NCI-H1048 (cell line): ENCODE results near the gene EPB41L1.
"Not testable (repeated sequence)": the region's sequence is repeated elsewhere in the genome, so short reads cannot be mapped to it uniquely, and the experiment has no call there.

ENCODE experiments used
- DNase-seq: peaks from one replicate; lab custom pipeline; 2025; lab: John Stamatoyannopoulos, UW

EPB41L1 gene

DNA sequence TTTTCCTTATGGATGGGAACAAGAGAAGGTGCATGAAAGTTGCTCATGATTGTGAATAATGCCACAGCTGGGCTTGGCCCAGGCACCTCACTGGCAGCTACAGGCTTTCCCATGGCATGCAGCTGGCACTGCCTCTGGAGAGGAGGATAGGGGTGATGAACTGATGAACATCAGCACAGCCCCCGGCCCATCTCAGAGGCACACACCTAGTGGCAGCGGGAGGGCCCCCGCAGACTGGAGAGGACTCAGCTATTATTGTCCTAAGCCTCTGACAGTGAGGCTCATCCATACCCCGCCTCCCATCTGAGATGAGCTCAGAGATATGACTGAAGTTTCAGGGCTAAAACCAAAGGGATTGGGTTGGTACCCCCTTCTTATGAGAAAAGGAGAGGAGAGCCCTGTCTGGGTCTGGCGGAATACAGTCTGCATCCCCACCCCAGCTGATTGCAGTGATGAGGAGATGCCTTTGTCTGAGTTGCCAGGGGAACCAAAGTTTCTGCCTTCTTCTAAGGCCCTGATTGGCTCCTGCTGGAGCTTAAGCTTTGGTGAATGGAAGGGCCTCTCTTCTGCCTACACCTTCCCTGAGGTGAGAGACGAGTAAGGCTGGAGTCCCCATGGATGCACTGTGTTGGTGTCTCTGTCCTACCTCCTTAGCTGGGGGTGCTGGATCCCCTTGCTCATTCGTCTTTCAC is 27.6 kb upstream of the EPB41L1 start:
- no peak for DNase-seq

DNA sequence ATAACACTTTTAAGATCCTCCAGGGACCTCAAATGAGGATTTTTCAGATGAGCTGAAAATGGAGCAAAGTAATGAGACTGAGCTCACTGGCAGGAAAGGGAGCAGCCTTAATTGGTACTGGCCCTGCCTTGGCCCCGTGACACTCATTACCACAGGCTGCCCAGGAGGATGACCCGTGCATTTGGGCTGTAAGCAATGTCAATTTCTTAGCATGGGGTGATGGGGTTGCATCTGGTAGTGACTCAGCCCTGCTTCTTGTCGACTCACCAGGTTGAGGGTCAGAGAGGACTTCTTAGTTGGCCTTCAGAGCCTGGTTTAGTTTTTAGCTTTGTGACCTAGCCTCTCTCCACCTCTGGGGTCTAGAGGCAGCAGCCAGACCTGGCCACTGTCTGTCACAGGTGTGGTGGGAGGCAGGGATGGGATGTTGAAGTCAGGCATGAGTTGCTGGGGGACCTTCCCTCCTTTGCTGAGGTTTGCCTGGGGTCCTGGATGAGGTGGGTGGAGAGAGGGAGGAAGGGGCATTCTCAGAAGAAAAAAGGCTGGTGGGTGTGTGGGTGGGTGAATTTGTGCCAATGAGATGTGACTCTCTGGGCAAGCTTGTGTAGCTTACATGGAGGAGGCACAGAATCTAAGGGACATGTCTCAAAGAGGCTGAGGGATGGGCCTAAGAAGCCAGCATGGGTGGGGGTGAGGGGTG is 25.9 kb upstream of the EPB41L1 start:
- no peak for DNase-seq

GRCh38 chr20:36129160-36129543 is 25.4 kb upstream of the EPB41L1 start:
- DNase-seq: no peak

GRCh38 chr20:36130390-36130789 is 24.1 kb upstream of the EPB41L1 start:
- DNase-seq: no peak

DNA sequence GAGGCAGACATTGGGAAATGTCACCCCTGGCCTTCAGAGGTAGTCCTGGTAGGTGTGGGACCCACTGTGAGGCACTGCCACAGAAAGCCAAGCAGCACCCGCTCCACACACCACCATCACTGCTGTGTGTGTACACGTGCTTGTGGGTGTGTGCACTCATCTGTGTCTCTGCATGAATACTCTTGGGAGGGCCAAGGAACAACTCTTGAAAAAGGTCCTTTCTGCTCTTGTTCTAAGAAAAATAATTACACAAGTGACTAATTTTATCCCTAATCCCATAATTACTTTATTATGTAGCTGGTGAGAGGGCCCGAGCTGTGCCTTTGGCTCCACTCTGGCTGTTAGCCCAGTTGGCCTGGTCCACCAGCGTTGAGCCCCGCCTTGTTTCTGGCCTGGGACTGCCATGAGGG is 21.7 kb upstream of the EPB41L1 start:
- DNase-seq: no peak

DNA sequence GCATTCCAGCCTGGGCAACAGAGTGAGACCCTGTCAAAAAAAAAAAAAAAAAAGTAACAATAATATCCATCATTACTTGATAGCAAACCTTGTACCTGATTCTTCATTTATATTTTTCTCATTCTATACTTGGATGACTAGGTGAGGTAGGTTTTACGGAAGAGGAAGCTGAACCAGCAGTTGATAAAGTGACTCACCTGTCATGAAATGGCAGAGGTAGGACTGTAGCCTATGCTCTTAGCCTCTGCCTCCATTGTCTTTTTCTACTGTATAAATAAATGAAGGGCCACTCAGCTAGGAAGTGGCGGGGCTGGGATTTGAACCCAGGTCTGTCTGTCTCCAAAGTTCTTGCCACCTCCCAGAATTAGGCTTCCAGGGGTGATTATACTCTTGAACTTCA is 20.7 kb upstream of the EPB41L1 start:
- no peak for DNase-seq

- DNase-seq: no peak
Observed at GRCh38 chr20:36135159-36135558, 19.4 kb upstream of the EPB41L1 start.

DNA sequence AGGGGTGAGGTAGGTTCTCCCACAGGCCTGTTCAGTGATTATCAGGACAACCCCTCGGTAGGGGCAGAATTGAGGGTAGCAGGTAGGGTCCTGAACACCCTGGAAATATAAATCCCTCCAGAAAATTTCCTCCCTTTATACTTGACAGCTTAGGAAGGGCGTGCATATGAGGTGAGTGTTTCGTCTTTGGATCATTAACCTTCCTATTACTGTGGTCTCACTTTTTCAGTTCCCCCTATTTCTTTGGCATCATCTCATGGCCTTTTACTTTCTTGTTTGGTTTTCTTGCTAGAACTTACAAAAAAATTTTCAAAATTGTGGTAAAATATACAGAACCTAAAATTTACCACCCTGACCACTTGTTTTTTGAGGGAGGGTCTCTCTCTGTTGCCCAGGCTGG is 18.7 kb upstream of the EPB41L1 start:
- DNase-seq: no peak

DNA sequence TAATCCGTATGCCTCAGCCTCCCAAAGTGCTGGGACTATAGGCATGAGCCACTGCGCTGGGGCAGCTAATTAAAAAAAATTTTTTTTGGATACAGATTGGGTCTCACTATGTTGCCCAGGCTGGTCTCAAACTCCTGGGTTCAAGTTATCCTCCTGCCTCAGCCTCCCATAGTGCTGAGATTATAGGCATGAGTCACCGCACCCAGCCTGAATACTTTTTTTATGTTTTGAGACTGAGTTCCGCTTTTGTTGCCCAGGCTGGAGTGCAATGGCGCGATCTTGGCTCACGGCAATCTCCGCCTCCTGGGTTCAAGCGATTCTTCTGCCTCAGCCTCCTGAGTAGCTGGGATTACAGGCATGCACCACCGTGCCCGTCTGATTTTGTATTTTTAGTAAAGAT is 17.2 kb upstream of the EPB41L1 start:
- DNase-seq: not testable (repeated sequence)

GRCh38 chr20:36141310-36141709 is 13.2 kb upstream of the EPB41L1 start:
- no peak for DNase-seq

DNA sequence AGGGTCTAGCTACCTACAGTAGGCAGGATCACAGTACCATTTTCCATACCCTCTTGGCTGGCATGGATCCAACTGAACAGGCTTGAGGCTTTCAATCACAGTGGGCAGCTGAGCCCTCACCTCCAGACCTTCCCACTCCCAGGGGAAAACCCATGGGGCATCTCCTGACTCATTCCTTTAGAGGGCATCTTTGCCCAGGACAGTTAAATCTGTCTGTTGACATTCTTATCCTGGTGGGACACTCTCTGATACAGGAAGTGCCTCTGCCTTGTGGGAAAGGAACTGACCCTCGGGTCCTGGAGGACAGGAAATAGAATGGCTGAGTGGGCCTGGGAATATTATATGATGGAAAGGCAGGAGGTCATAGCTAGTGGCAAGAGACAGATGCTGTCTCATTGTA is 10.2 kb upstream of the EPB41L1 start:
- no peak for DNase-seq

GRCh38 chr20:36145877-36146707 is 8.4 kb upstream of the EPB41L1 start:
- DNase-seq: no peak

DNA sequence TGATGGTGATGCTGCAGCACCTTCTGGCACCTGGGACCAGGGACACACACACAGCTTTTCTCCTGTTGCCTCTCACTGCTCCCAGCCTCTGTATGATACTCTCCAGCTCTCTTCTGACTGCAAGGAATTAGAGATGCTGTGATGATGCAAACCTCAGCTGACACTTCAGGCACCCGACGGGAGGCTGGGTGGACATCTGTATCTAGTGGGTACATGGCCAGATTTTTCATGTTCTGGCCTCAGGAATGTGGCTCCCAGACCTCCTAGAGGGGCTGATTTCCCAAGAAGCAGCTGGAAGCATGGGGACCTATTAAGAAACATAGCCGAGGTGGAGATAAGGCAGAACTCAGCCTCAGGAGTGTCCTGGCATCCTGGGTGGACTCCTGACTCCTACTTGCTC is 6.8 kb upstream of the EPB41L1 start:
- no peak for DNase-seq

- DNase-seq: no peak
Observed at GRCh38 chr20:36148439-36148838, 6.1 kb upstream of the EPB41L1 start.

GRCh38 chr20:36149012-36149411 is 5.5 kb upstream of the EPB41L1 start:
- DNase-seq: no peak

- DNase-seq: no peak
Observed at GRCh38 chr20:36149469-36149868, 5.1 kb upstream of the EPB41L1 start.

GRCh38 chr20:36150489-36150846 is 4.1 kb upstream of the EPB41L1 start:
- no peak for DNase-seq

GRCh38 chr20:36150847-36151539 is 3.5 kb upstream of the EPB41L1 start:
- DNase-seq: no peak

- no peak for DNase-seq
Observed at GRCh38 chr20:36152261-36152660, 2.3 kb upstream of the EPB41L1 start.

DNA sequence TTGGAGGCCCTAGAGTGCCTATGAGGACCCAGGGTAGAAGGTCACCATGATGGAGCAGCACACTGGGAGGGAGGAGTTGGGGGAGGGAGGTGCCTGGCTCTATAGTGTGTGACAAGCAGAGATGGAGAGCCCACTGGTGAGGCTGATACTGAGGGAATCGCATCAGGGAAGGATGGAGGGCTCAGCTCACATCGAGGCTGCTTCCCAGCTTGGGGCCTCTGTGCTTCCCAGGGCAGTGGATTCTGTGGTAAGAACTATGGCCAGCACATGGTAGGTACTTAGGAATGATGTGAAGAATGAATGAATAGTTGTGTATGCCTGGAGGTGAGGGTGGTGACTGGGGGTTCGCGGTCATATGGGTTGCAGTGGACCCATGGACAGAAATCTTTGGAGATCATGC is 1.3 kb upstream of the EPB41L1 start:
- DNase-seq: no peak

- peak; percentile 60 for DNase-seq
Observed at GRCh38 chr20:36153736-36154699, 522 bp upstream of the EPB41L1 start.
